Liver (tissue), 9 donors: ENCODE measurements around the gene COL20A1. TPM values are rescaled to one million over a fixed set of nuclear protein-coding genes. Genes with fewer than 3 reads are reported as not detected.

Source experiments
- DNase-seq: peaks from one replicate; pipeline ENCODE4 v3.0.0-alpha.2; 2017; ENCODE audit warnings: low spot score
- H3K27ac ChIP-seq, 2 donors: one replicate each; pipeline ENCODE4 v1.7.0; 2013; ENCODE audit warnings: inconsistent platforms in 2 of 2, low read length in 2 of 2, control low read depth in 1 of 2, low read depth in 1 of 2, mild to moderate bottlenecking in 1 of 2
- H3K27me3 ChIP-seq, 4 donors: one replicate each; pipeline versions ENCODE4 v1.6.1 to v1.7.0; 2013; ENCODE audit warnings: low read length in 3 of 4, inconsistent platforms in 1 of 4, mild to moderate bottlenecking in 1 of 4, moderate library complexity in 1 of 4; ENCODE audit not compliant: control insufficient read depth in 4 of 4, insufficient read depth in 4 of 4
- H3K36me3 ChIP-seq, 4 donors: one replicate each; pipeline versions ENCODE4 v1.6.1 to v1.7.0; 2013; ENCODE audit warnings: low read length in 3 of 4, mild to moderate bottlenecking in 3 of 4, low read depth in 1 of 4, moderate library complexity in 1 of 4; ENCODE audit not compliant: control insufficient read depth in 4 of 4, insufficient read depth in 3 of 4
- H3K4me1 ChIP-seq, 4 donors: one replicate each; pipeline versions ENCODE4 v1.6.1 to v1.7.0; 2013; ENCODE audit warnings: low read length in 3 of 4, mild to moderate bottlenecking in 3 of 4, moderate library complexity in 1 of 4; ENCODE audit not compliant: control insufficient read depth in 4 of 4, insufficient read depth in 4 of 4
- H3K4me3 ChIP-seq, 3 donors: one replicate each; pipeline versions ENCODE4 v1.6.1 to v1.7.0; 2013; ENCODE audit warnings: low read length in 3 of 3, control low read depth in 1 of 3, low read depth in 1 of 3, mild to moderate bottlenecking in 1 of 3
- H3K9ac ChIP-seq, 2 donors: one replicate each; pipeline ENCODE4 v1.7.0; 2013; ENCODE audit warnings: low read length in 2 of 2, mild to moderate bottlenecking in 2 of 2, moderate library complexity in 2 of 2, control low read depth in 1 of 2, low read depth in 1 of 2
- H3K9me3 ChIP-seq, 4 donors: one replicate each; pipeline versions ENCODE4 v1.6.1 to v1.7.0; 2013; ENCODE audit warnings: low read length in 3 of 4; ENCODE audit not compliant: control insufficient read depth in 4 of 4
- ATF3 ChIP-seq: IDR thresholded peaks from 2 replicates; pipeline ENCODE4 v1.6.1; 2016; ENCODE audit warnings: antibody characterized with exemption
- CTCF ChIP-seq: fragments of 150-350 bp; IDR thresholded peaks from 2 replicates; pipeline ENCODE4 v1.5.1; 2017; ENCODE audit warnings: improper control_type of control experiment, low read depth, low read length; ENCODE audit not compliant: missing input control
- EGR1 ChIP-seq, 2 donors: IDR thresholded peaks; 2 replicates each; pipeline ENCODE4 v1.6.1; 2016 to 2018; ENCODE audit warnings: antibody characterized with exemption in 2 of 2, low read depth in 2 of 2
- FOXA1 ChIP-seq: IDR thresholded peaks from 2 replicates; pipeline ENCODE4 v1.6.1; 2016; ENCODE audit warnings: antibody characterized with exemption
- FOXA2 ChIP-seq: IDR thresholded peaks from 2 replicates; pipeline ENCODE4 v1.6.1; 2016; ENCODE audit warnings: antibody characterized with exemption
- GABPA ChIP-seq, 2 donors: IDR thresholded peaks in 1 of 2; conservative IDR thresholded peaks in 1 of 2; 2 replicates each; pipeline ENCODE4 v1.6.1; 2016; ENCODE audit warnings: antibody characterized with exemption in 2 of 2, mild to moderate bottlenecking in 1 of 2, moderate library complexity in 1 of 2
- HNF4A ChIP-seq, 2 donors: conservative IDR thresholded peaks; 2 replicates each; pipeline ENCODE4 v1.6.1; 2016; ENCODE audit warnings: antibody characterized with exemption in 2 of 2, mild to moderate bottlenecking in 2 of 2
- HNF4G ChIP-seq: IDR thresholded peaks from 2 replicates; pipeline ENCODE4 v1.6.1; 2016; ENCODE audit warnings: antibody characterized with exemption
- JUND ChIP-seq, 2 donors: IDR thresholded peaks; 2 replicates each; pipeline ENCODE4 v1.6.1; 2016; ENCODE audit warnings: antibody characterized with exemption in 2 of 2
- MAX ChIP-seq: IDR thresholded peaks from 2 replicates; pipeline ENCODE4 v1.6.1; 2016; ENCODE audit warnings: antibody characterized with exemption
- NR2F2 ChIP-seq: IDR thresholded peaks from 2 replicates; pipeline ENCODE4 v1.6.1; 2016; ENCODE audit warnings: antibody characterized with exemption
- RAD21 ChIP-seq, 2 donors: IDR thresholded peaks; 2 replicates each; pipeline ENCODE4 v1.6.1; 2016; ENCODE audit warnings: antibody characterized with exemption in 2 of 2, mild to moderate bottlenecking in 2 of 2
- REST ChIP-seq: IDR thresholded peaks from 2 replicates; pipeline ENCODE4 v1.6.1; 2016; ENCODE audit warnings: antibody characterized with exemption, mild to moderate bottlenecking
- RXRA ChIP-seq, 2 donors: IDR thresholded peaks; 2 replicates each; pipeline ENCODE4 v1.6.1; 2017 to 2018; ENCODE audit warnings: antibody characterized with exemption in 2 of 2, mild to moderate bottlenecking in 1 of 2
- SP1 ChIP-seq: IDR thresholded peaks from 2 replicates; pipeline ENCODE4 v1.6.1; 2018; ENCODE audit warnings: antibody characterized with exemption, mild to moderate bottlenecking
- TAF1 ChIP-seq: conservative IDR thresholded peaks from 2 replicates; pipeline ENCODE4 v1.6.1; 2016; ENCODE audit warnings: antibody characterized with exemption, mild to moderate bottlenecking
- YY1 ChIP-seq: IDR thresholded peaks from 2 replicates; pipeline ENCODE4 v1.6.1; 2016; ENCODE audit warnings: antibody characterized with exemption, mild to moderate bottlenecking
- ZBTB33 ChIP-seq: IDR thresholded peaks from 2 replicates; pipeline ENCODE4 v1.6.1; 2016; ENCODE audit warnings: antibody characterized with exemption
- WGBS: extraction: QIAGEN DNeasy Blood & Tissue Kit; methylation state at CpG from one replicate; pipeline ENCODE4 v1.1.7; 2013; 5-methylcytosine and 5-hydroxymethylcytosine counted together
- polyA plus RNA-seq, 2 donors: library from polyadenylated mRNA; stranded (reverse) in 1 of 2; unstranded in 1 of 2; fragments of 200-250 nt in 1 of 2; fragments of >200 nt in 1 of 2; fragmentation: Nextera tagmentation in 1 of 2; extraction: Ambion mirVana in 1 of 2; gene quantifications; one replicate each; pipeline versions ENCODE4 v1.2.1 to v1.2.3, GENCODE V29; 2013 to 2015
- total RNA-seq, 2 donors: library from RNA; depleted of rRNA; stranded (reverse); fragments of >200 nt; gene quantifications; one replicate each; pipeline ENCODE4 v1.2.3, GENCODE V29; 2014
- donor health status: healthy.
- donor health status: healthy.
- donor health status: healthy.
- donor health status: healthy.
- donor health status: healthy.

The COL20A1 gene
- total and polyA plus RNA-seq, 4 donors = not detected

GRCh38 chr20:63297371-63297781, 4.4 kb downstream of the COL20A1 start:
- no peaks in the 10 kb centered on the region for H3K36me3 ChIP-seq
- no peak overlapping the region for H3K4me3 ChIP-seq
- peaks cover 0 to 14% (median 4%) of the 10 kb centered on the region in 4 donors for H3K27me3 ChIP-seq
- H3K9me3 ChIP-seq = no peaks in the 10 kb centered on the region
- no peak overlapping the region for H3K9ac ChIP-seq
- no peak for DNase-seq
- TF ChIP-seq RAD21 (IDR thresholded peaks at IDR 0.05) = no peak
- TF ChIP-seq HNF4G = no peak
- no peak for TF ChIP-seq JUND (IDR thresholded peaks at IDR 0.05)
- TF ChIP-seq RXRA (IDR thresholded peaks at IDR 0.05) = no peak
- TF ChIP-seq HNF4A (conservative IDR thresholded peaks at IDR 0.05) = no peak
- TF ChIP-seq YY1 = no peak
- TF ChIP-seq NR2F2 = no peak
- no peak for TF ChIP-seq REST
- TF ChIP-seq FOXA1 = no peak
- TF ChIP-seq FOXA2 = no peak
- TF ChIP-seq MAX = no peak
- no peak for TF ChIP-seq GABPA (IDR thresholded peaks at IDR 0.05 in 1 of 2, conservative IDR thresholded peaks at IDR 0.05 in 1 of 2)
- no peak for TF ChIP-seq EGR1 (IDR thresholded peaks at IDR 0.05; ENCODE audit: low read depth in 2 of 2)
- TF ChIP-seq TAF1 = no peak
- no peak overlapping the region for H3K27ac ChIP-seq
- 74% methylated on average over 11 of the region's 11 CpGs for WGBS
- no peaks in the 10 kb centered on the region for H3K4me1 ChIP-seq

GRCh38 chr20:63297796-63298572, 5.0 kb downstream of the COL20A1 start:
- DNase-seq = no peak
- Histone ChIP-seq H3K27ac (no peak overlapping the region), H3K9ac (no peak overlapping the region), H3K4me1 (no peaks in the 10 kb centered on the region), H3K9me3 (no peaks in the 10 kb centered on the region), H3K36me3 (no peaks in the 10 kb centered on the region), H3K27me3 (peaks cover 0 to 14% (median 4%) of the 10 kb centered on the region in 4 donors), H3K4me3 (no peak overlapping the region)
- 77% methylated on average over 16 of the region's 16 CpGs for WGBS
- no peak for TF ChIP-seq RAD21 (IDR thresholded peaks at IDR 0.05)
- no peak for TF ChIP-seq YY1
- no peak for TF ChIP-seq HNF4G
- TF ChIP-seq ZBTB33 = no peak
- TF ChIP-seq JUND (IDR thresholded peaks at IDR 0.05) = no peak
- TF ChIP-seq MAX = no peak
- TF ChIP-seq FOXA2 = no peak
- no peak for TF ChIP-seq SP1
- TF ChIP-seq REST = no peak
- TF ChIP-seq TAF1 = no peak
- TF ChIP-seq RXRA (IDR thresholded peaks at IDR 0.05) = no peak
- no peak for TF ChIP-seq CTCF
- TF ChIP-seq FOXA1 = no peak
- no peak for TF ChIP-seq NR2F2
- no peak for TF ChIP-seq ATF3
- no peak for TF ChIP-seq EGR1 (IDR thresholded peaks at IDR 0.05; ENCODE audit: low read depth in 2 of 2)
- no peak for TF ChIP-seq HNF4A (conservative IDR thresholded peaks at IDR 0.05)
- no peak for TF ChIP-seq GABPA (IDR thresholded peaks at IDR 0.05 in 1 of 2, conservative IDR thresholded peaks at IDR 0.05 in 1 of 2)
